ENCODE measurements around the gene CYSTM1.

DNA sequence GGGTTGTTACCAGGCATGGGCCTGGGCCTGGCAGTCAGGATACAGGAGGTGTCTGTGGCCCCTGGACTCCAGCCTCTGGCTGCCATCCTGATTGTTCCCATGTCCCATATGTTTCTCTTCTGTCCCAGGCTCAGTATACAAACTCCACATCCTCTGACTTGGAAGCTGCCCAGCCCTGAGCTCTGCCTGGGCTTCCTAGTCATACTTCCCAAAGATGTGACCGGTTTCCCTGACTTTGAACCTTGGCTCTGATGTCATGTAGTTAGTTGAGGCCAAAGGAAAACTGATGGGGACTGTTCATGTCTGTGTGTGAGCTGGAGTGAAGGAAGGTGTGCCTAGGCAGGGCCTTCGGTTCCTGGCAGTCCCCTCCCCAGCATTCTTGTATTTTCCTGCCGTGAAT lies 50.4 kb downstream of the CYSTM1 start:
- TF ChIP-seq CTCF (IDR thresholded peaks at IDR 0.05; ENCODE audit: low read depth, low read length, poor library complexity, severe bottlenecking) (no peak), EZH2phosphoT487 (IDR thresholded peaks at IDR 0.05; ENCODE audit: borderline replicate concordance, low read length) (no peak)

Measured in DOHH2 (cell line).